ENCODE data around the gene BOD1L1.

- TF ChIP-seq TAF1 (IDR thresholded peaks at IDR 0.05; ENCODE audit: borderline replicate concordance, insufficient read depth, low read length): no peak
- no peak for TF ChIP-seq POLR2AphosphoS5 (IDR thresholded peaks at IDR 0.05; ENCODE audit: low read depth, low read length)
- TF ChIP-seq SIN3A (IDR thresholded peaks at IDR 0.05; ENCODE audit: borderline replicate concordance, insufficient read depth, low read length): no peak
- TF ChIP-seq REST (IDR thresholded peaks at IDR 0.05; ENCODE audit: insufficient read depth in 1 of 2, low read depth in 2 of 2, low read length in 2 of 2): no peak
Measured at GRCh38 chr4:13527981-13528820, 99.3 kb downstream of the BOD1L1 start.
